PC-9 (cell line): ENCODE data around the gene KCNK13.

Experiments used
- EZH2 ChIP-seq: fragments of 200-600 bp; sonication (generic); IDR thresholded peaks from 2 replicates; pipeline ENCODE4 v1.8.0; 2017; ENCODE audit warnings: antibody characterized with exemption, low read depth
- TF ChIP-seq, protein P1 (sequence below): fragments of 200-600 bp; sonication (generic); conservative IDR thresholded peaks from 2 replicates; pipeline ENCODE4 v1.6.1; 2017; ENCODE audit warnings: mixed run types, antibody characterized with exemption, mild to moderate bottlenecking, moderate library complexity

GRCh38 chr14:90140298-90140955, 78.6 kb downstream of the KCNK13 start:
- TF ChIP-seq, protein P1, sequence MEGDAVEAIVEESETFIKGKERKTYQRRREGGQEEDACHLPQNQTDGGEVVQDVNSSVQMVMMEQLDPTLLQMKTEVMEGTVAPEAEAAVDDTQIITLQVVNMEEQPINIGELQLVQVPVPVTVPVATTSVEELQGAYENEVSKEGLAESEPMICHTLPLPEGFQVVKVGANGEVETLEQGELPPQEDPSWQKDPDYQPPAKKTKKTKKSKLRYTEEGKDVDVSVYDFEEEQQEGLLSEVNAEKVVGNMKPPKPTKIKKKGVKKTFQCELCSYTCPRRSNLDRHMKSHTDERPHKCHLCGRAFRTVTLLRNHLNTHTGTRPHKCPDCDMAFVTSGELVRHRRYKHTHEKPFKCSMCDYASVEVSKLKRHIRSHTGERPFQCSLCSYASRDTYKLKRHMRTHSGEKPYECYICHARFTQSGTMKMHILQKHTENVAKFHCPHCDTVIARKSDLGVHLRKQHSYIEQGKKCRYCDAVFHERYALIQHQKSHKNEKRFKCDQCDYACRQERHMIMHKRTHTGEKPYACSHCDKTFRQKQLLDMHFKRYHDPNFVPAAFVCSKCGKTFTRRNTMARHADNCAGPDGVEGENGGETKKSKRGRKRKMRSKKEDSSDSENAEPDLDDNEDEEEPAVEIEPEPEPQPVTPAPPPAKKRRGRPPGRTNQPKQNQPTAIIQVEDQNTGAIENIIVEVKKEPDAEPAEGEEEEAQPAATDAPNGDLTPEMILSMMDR, result no peak
- TF ChIP-seq EZH2, result no peak
